Spleen (tissue), 13 donors: ENCODE results near the gene CCNT2. TPM values are rescaled to one million over a fixed set of nuclear protein-coding genes. Genes with fewer than 3 reads are reported as not detected.
A peak's percentile ranks its signal among the peaks of the same experiment; 100 is the strongest.

ENCODE experiments used
- DNase-seq: peaks from one replicate; pipeline ENCODE4 v3.0.0-alpha.2; 2020
- H3K27ac ChIP-seq, 8 donors: fragments of 200-600 bp; sonication (generic) in 7 of 8; 1 replicate in 4 of 8; 2 replicates in 4 of 8; pipeline versions ENCODE4 v1.5.0 to v1.8.0; 2016 to 2021; ENCODE audit warnings: inconsistent platforms in 4 of 8, mild to moderate bottlenecking in 4 of 8, moderate library complexity in 1 of 8
- H3K27me3 ChIP-seq, 7 donors: fragments of 200-600 bp; sonication (generic) in 6 of 7; replicated peaks in 1 of 7; 1 replicate in 4 of 7; 2 replicates in 3 of 7; pipeline versions ENCODE4 v1.5.0 to v1.8.0; 2016 to 2021; ENCODE audit warnings: inconsistent platforms in 3 of 7, mild to moderate bottlenecking in 1 of 7
- H3K36me3 ChIP-seq, 6 donors: fragments of 200-600 bp; sonication (generic) in 5 of 6; 1 replicate in 4 of 6; 2 replicates in 2 of 6; pipeline versions ENCODE4 v1.5.0 to v1.8.0; 2016 to 2021; ENCODE audit warnings: inconsistent platforms in 2 of 6
- H3K4me1 ChIP-seq, 6 donors: fragments of 200-600 bp; sonication (generic) in 5 of 6; 1 replicate in 3 of 6; 2 replicates in 3 of 6; pipeline versions ENCODE4 v1.5.0 to v1.8.0; 2016 to 2021; ENCODE audit warnings: inconsistent platforms in 3 of 6
- H3K4me3 ChIP-seq, 8 donors: fragments of 200-600 bp; sonication (generic) in 7 of 8; 1 replicate in 4 of 8; 2 replicates in 4 of 8; pipeline versions ENCODE4 v1.5.0 to v1.8.0; 2016 to 2021; ENCODE audit warnings: inconsistent platforms in 4 of 8, mild to moderate bottlenecking in 4 of 8, moderate library complexity in 2 of 8
- H3K9me3 ChIP-seq, 8 donors: fragments of 200-600 bp; sonication (generic) in 7 of 8; 1 replicate in 4 of 8; 2 replicates in 4 of 8; pipeline versions ENCODE4 v1.5.0 to v1.8.0; 2016 to 2021; ENCODE audit warnings: inconsistent platforms in 4 of 8
- CTCF ChIP-seq, 11 experiments: fragments of 200-600 bp in 7 of 11; fragments of 450-650 bp in 4 of 11; sonication (generic) in 4 of 11; IDR thresholded peaks in 8 of 11; conservative IDR thresholded peaks in 3 of 11; 1 replicate in 7 of 11; 2 replicates in 4 of 11; pipeline versions ENCODE4 v1.4.0 to v1.8.0; 2016 to 2021; ENCODE audit warnings: antibody characterized with exemption in 11 of 11, inconsistent platforms in 4 of 11, mild to moderate bottlenecking in 1 of 11
- POLR2A ChIP-seq, 3 donors: fragments of 450-650 bp; IDR thresholded peaks; one replicate each; pipeline ENCODE4 v1.5.1; 2017; ENCODE audit warnings: antibody characterized with exemption in 3 of 3, mild to moderate bottlenecking in 1 of 3
- POLR2AphosphoS5 ChIP-seq, 3 donors: sonication (generic); formaldehyde crosslinking; IDR thresholded peaks; one replicate each; pipeline ENCODE4 v1.5.1; 2017; ENCODE audit warnings: antibody characterized with exemption in 3 of 3
- WGBS, 5 donors: extraction: QIAGEN DNeasy Blood & Tissue Kit in 3 of 5; methylation state at CpG; one replicate each; pipeline versions ENCODE4 v1.1.5 to v1.1.7; 2013 to 2018; 5-methylcytosine and 5-hydroxymethylcytosine counted together
- intact Hi-C: fragments of 100-400 bp; cut with DNase I; formaldehyde crosslinking; loops from one replicate; pipeline ENCODE4 v1.15.0; 2023; ENCODE audit warnings: low total_unique reads
- long read RNA-seq, 2 donors: transcript quantifications; one replicate each; lab custom pipeline, GENCODE V29; 2026
- polyA plus RNA-seq, 3 donors: library from polyadenylated mRNA; stranded (reverse); fragments of 200-250 nt; gene quantifications; one replicate each; pipeline ENCODE4 v1.2.1, GENCODE V29; 2013
- total RNA-seq, 7 donors: library from RNA; depleted of rRNA in 3 of 7; stranded (reverse); fragments of >200 nt in 3 of 7; fragmentation: NEBNext Ultra II Directional in 4 of 7; extraction: Animal tissue kit (Norgen Biotek cat#: 25700) in 4 of 7; gene quantifications; one replicate each; pipeline versions ENCODE4 v1.1.0 to v1.2.1, GENCODE V29; 2016 to 2021
- donor health status: healthy with polysubstance abuse.
- donor health status: DM: no; HTN: no; CAD: no; lungs with moderate emphysema.
- donor health status: DM: no; HTN: no; CAD: no.
- donor health status: Bipolar disorder and iron deficiency.
- donor health status: healthy.
- donor health status: DM: no; HTN: no; CAD: no.
- donor health status: DM: yes; HTN: yes; CAD: no.

CCNT2 gene
- total RNA-seq (10 to 100 TPM; 39.2 to 56.5 (median 52.5) TPM), polyA plus RNA-seq (10 to 100 TPM; 10.1 to 13.5 (median 11.7) TPM)
- long read RNA-seq, donor 1, full-length matches to known transcripts: 9 of 14 reads
- long read RNA-seq, donor 1, partial matches to known transcripts: 5 of 14 reads
- long read RNA-seq, donor 1, other reads (novel, unspliced or antisense): 0 of 14 reads
- long read RNA-seq, donor 2, full-length matches to known transcripts: 3 of 3 reads
- long read RNA-seq, donor 2, partial matches to known transcripts: 0 of 3 reads
- long read RNA-seq, donor 2, other reads (novel, unspliced or antisense): 0 of 3 reads

GRCh38 chr2:134918526-134919340 is at the start of gene CCNT2:
CCNT2 (plus strand) TSS chr2:134918822; CDS start chr2:134918855, 33 bp downstream.
- no peaks in the 10 kb centered on the region for H3K9me3 ChIP-seq
- DNase-seq: peak; percentile 100
- no peaks in the 10 kb centered on the region for H3K27me3 ChIP-seq
- peaks cover 33 to 58% (median 51%) of the 10 kb centered on the region in 6 donors for H3K4me1 ChIP-seq
- H3K27ac ChIP-seq: peak within 1 kb of the TSS; percentile 93 to 99 (median 97)
- TF ChIP-seq POLR2AphosphoS5 (IDR thresholded peaks at IDR 0.05) (peak; percentile 85 to 96 (median 93)), POLR2A (IDR thresholded peaks at IDR 0.05) (peak in 1 of 3 donors; percentile 7), CTCF (IDR thresholded peaks at IDR 0.05 in 8 of 11, conservative IDR thresholded peaks at IDR 0.05 in 3 of 11) (peak in 4 of 11 experiments; percentile 15 to 37 (median 29))
- WGBS, 5 donors: 0 to 1% (median 0%) methylated on average over 44 to 83 of the region's 83 CpGs
- intact Hi-C loops: no loop called here
- H3K36me3 ChIP-seq: peaks cover 0 to 20% (median 0%) of the 10 kb centered on the region in 6 donors
- H3K4me3 ChIP-seq: peak within 1 kb of the TSS; percentile 80 to 96 (median 88)

- TF ChIP-seq POLR2A (IDR thresholded peaks at IDR 0.05) (no peak), CTCF (IDR thresholded peaks at IDR 0.05 in 8 of 11, conservative IDR thresholded peaks at IDR 0.05 in 3 of 11) (no peak), POLR2AphosphoS5 (IDR thresholded peaks at IDR 0.05) (no peak)
- DNase-seq: no peak
- H3K4me3 ChIP-seq: no peak overlapping the region
- 87 to 92% (median 90%) methylated on average over 8 of the region's 8 CpGs for WGBS, 5 donors
- H3K4me1 ChIP-seq: no peaks in the 10 kb centered on the region
- no peak overlapping the region for H3K27ac ChIP-seq
- H3K36me3 ChIP-seq: no peaks in the 10 kb centered on the region
- H3K27me3 ChIP-seq: no peaks in the 10 kb centered on the region
- no peaks in the 10 kb centered on the region for H3K9me3 ChIP-seq
- intact Hi-C loops: no loop called here
Measured at GRCh38 chr2:134869946-134870736, 48.5 kb upstream of the CCNT2 start.

- Histone ChIP-seq H3K4me3 (no peak overlapping the region), H3K27me3 (no peaks in the 10 kb centered on the region), H3K4me1 (no peaks in the 10 kb centered on the region), H3K9me3 (peaks cover 0 to 11% (median 4%) of the 10 kb centered on the region in 8 donors), H3K27ac (no peak overlapping the region), H3K36me3 (no peaks in the 10 kb centered on the region)
- intact Hi-C loops: no loop called here
- WGBS, 5 donors: 90 to 94% (median 93%) methylated on average over 2 of the region's 2 CpGs
- no peak for DNase-seq
- TF ChIP-seq POLR2A (IDR thresholded peaks at IDR 0.05): no peak
- TF ChIP-seq CTCF (IDR thresholded peaks at IDR 0.05 in 8 of 11, conservative IDR thresholded peaks at IDR 0.05 in 3 of 11): no peak
- TF ChIP-seq POLR2AphosphoS5 (IDR thresholded peaks at IDR 0.05): no peak
Measured at GRCh38 chr2:134873152-134873551, 45.5 kb upstream of the CCNT2 start.
